T47D (cell line): ENCODE data around the gene CDH12.

Source experiments
- DNase-seq, 2 experiments: peaks; one replicate each; pipeline versions ENCODE4 v3.0.0 to v3.0.0-alpha.2; 2011 to 2012; ENCODE audit warnings: low read depth in 1 of 2, low spot score in 1 of 2
- JUND ChIP-seq: IDR thresholded peaks from 2 replicates; pipeline ENCODE4 v1.6.1; 2012; ENCODE audit warnings: low read depth
- in situ Hi-C: cut with HindIII; loops from 2 replicates; pipeline ENCODE4 v1.10.0; 2016; ENCODE audit warnings: low sequenced_read_pairs, low pct_unique_long_range_greater_than_20kb

The CDH12 gene

GRCh38 chr5:22505891-22506290 lies 347.3 kb downstream of the CDH12 start:
- in situ Hi-C loops, result no loop called here
- no peak for TF ChIP-seq JUND
- no peak for DNase-seq

- DNase-seq, result no peak
- in situ Hi-C loops, result no loop called here
- TF ChIP-seq JUND, result no peak
These were observed 348.7 kb downstream of the CDH12 start for GRCh38 chr5:22504411-22504810.

GRCh38 chr5:22500556-22500955 lies 352.6 kb downstream of the CDH12 start:
- TF ChIP-seq JUND, result no peak
- in situ Hi-C loops, result no loop called here
- DNase-seq, result no peak

GRCh38 chr5:22496666-22497065 lies 356.5 kb downstream of the CDH12 start:
- DNase-seq, result no peak
- TF ChIP-seq JUND, result no peak
- in situ Hi-C loops, result no loop called here

GRCh38 chr5:22495016-22495720 lies 358.0 kb downstream of the CDH12 start:
- TF ChIP-seq JUND, result no peak
- DNase-seq, result no peak
- in situ Hi-C loops, result no loop called here

GRCh38 chr5:22488427-22488826 lies 364.7 kb downstream of the CDH12 start:
- DNase-seq, result no peak
- in situ Hi-C loops, result no loop called here
- no peak for TF ChIP-seq JUND

- in situ Hi-C loops, result no loop called here
- DNase-seq, result no peak
- TF ChIP-seq JUND, result no peak
These were observed 372.8 kb downstream of the CDH12 start for GRCh38 chr5:22480305-22480704.

GRCh38 chr5:22473886-22474285 lies 379.3 kb downstream of the CDH12 start:
- no peak for DNase-seq
- in situ Hi-C loops, result no loop called here
- no peak for TF ChIP-seq JUND

- DNase-seq, result no peak
- no peak for TF ChIP-seq JUND
- in situ Hi-C loops, result no loop called here
These were observed 382.0 kb downstream of the CDH12 start for GRCh38 chr5:22471154-22471553.

GRCh38 chr5:22470408-22470807 lies 382.7 kb downstream of the CDH12 start:
- in situ Hi-C loops, result no loop called here
- DNase-seq, result no peak
- no peak for TF ChIP-seq JUND

GRCh38 chr5:22465616-22466015 lies 387.5 kb downstream of the CDH12 start:
- TF ChIP-seq JUND, result no peak
- in situ Hi-C loops, result no loop called here
- no peak for DNase-seq

- TF ChIP-seq JUND, result no peak
- DNase-seq, result no peak
- in situ Hi-C loops, result no loop called here
These were observed 388.0 kb downstream of the CDH12 start for GRCh38 chr5:22465177-22465576.

- no peak for TF ChIP-seq JUND
- DNase-seq, result peak in 1 of 2 experiments; percentile 19
- in situ Hi-C loops, result no loop called here
These were observed 393.0 kb downstream of the CDH12 start for GRCh38 chr5:22460189-22460588.

GRCh38 chr5:22432905-22433304 lies 420.2 kb downstream of the CDH12 start:
- in situ Hi-C loops, result no loop called here
- no peak for TF ChIP-seq JUND
- DNase-seq, result no peak
